Activated T-cell treated with anti-CD3 and anti-CD28 coated beads, Interleukin-2, amount 50 U/mL, for 72 hours (primary cell): ENCODE data around the gene TRIM46. TPM values are rescaled to one million over a fixed set of nuclear protein-coding genes. Genes with fewer than 3 reads are reported as not detected.
A peak's percentile ranks its signal among the peaks of the same experiment; 100 is the strongest.
"Not testable (repeated sequence)": the region's sequence is repeated elsewhere in the genome, so short reads cannot be mapped to it uniquely, and the experiment has no call there.

Experiments used
- ATAC-seq, 2 donors: fragments of 150-1000 bp; cut with Tn5 transposase; replicated peaks in 1 of 2; 2 replicates each; pipeline ENCODE4 v1.10.0; 2021; ENCODE audit warnings: moderate library complexity in 2 of 2, mild to moderate bottlenecking in 1 of 2
- DNase-seq, 2 donors: peaks; one replicate each; pipeline ENCODE4 v3.0.0; 2021 to 2022; ENCODE audit warnings: mixed read lengths in 1 of 2
- H3K27ac Mint-ChIP-seq: one replicate; pipeline ENCODE4 v1.8.0; 2022; ENCODE audit warnings: mild to moderate bottlenecking, moderate library complexity, mixed read lengths
- H3K27me3 Mint-ChIP-seq: one replicate; pipeline ENCODE4 v1.8.0; 2022; ENCODE audit warnings: low read depth, mixed read lengths
- H3K36me3 Mint-ChIP-seq, 2 donors: one replicate each; pipeline ENCODE4 v1.8.0; 2022; ENCODE audit warnings: mixed read lengths in 2 of 2, mild to moderate bottlenecking in 1 of 2; ENCODE audit not compliant: insufficient read depth in 2 of 2
- H3K4me1 Mint-ChIP-seq: one replicate; pipeline ENCODE4 v1.8.0; 2022; ENCODE audit warnings: low read depth, mixed read lengths
- H3K4me3 Mint-ChIP-seq, 2 donors: one replicate each; pipeline ENCODE4 v1.8.0; 2022; ENCODE audit warnings: mild to moderate bottlenecking in 2 of 2, mixed read lengths in 2 of 2, moderate library complexity in 2 of 2
- H3K9me3 Mint-ChIP-seq, 2 donors: one replicate each; pipeline ENCODE4 v1.8.0; 2022; ENCODE audit warnings: mixed read lengths in 2 of 2
- total RNA-seq, 2 donors: library from RNA; stranded (reverse); gene quantifications; one replicate each; pipeline ENCODE4 v1.2.3, GENCODE V29; 2022

Gene TRIM46
- total RNA-seq, 2 donors from 2014 or later: 8.6 to 9.8 TPM

GRCh38 chr1:155211381-155212050 is 37.9 kb downstream of the TRIM46 start:
- H3K4me3 Mint-ChIP-seq, DNase-seq, H3K27me3 Mint-ChIP-seq, H3K36me3 Mint-ChIP-seq, H3K9me3 Mint-ChIP-seq, ATAC-seq, H3K27ac Mint-ChIP-seq: not testable (repeated sequence)
- H3K4me1 Mint-ChIP-seq: peaks cover 35% of the 10 kb centered on the region

- ATAC-seq, H3K27me3 Mint-ChIP-seq: not testable (repeated sequence)
Observed at GRCh38 chr1:155212051-155212440, 38.4 kb downstream of the TRIM46 start.

GRCh38 chr1:155214702-155215101 is 41.1 kb downstream of the TRIM46 start:
- H3K9me3 Mint-ChIP-seq, H3K36me3 Mint-ChIP-seq, DNase-seq, H3K4me3 Mint-ChIP-seq, H3K27me3 Mint-ChIP-seq, H3K27ac Mint-ChIP-seq: not testable (repeated sequence)
- peaks cover 22% of the 10 kb centered on the region for H3K4me1 Mint-ChIP-seq
- peak in 1 of 2 donors; percentile 14 for ATAC-seq

More at GRCh38 chr1:155212051-155212440, 38.4 kb downstream of the TRIM46 start:
- H3K4me3 Mint-ChIP-seq, DNase-seq, H3K27ac Mint-ChIP-seq, H3K36me3 Mint-ChIP-seq, H3K9me3 Mint-ChIP-seq: not testable (repeated sequence)
- peaks cover 30% of the 10 kb centered on the region for H3K4me1 Mint-ChIP-seq

GRCh38 chr1:155218854-155219591 is 45.4 kb downstream of the TRIM46 start:
- H3K36me3 Mint-ChIP-seq: no peaks in the 10 kb centered on the region
- peaks cover 21% of the 10 kb centered on the region for H3K4me1 Mint-ChIP-seq
- H3K9me3 Mint-ChIP-seq: no peaks in the 10 kb centered on the region
- no peak overlapping the region for H3K27ac Mint-ChIP-seq
- DNase-seq (peak in 1 of 2 donors; percentile 24), ATAC-seq (peak; percentile 31 to 49)
- peak overlapping the region; percentile 11 to 75 for H3K4me3 Mint-ChIP-seq
- no peaks in the 10 kb centered on the region for H3K27me3 Mint-ChIP-seq

GRCh38 chr1:155219592-155220031 is 46.0 kb downstream of the TRIM46 start:
- H3K36me3 Mint-ChIP-seq: no peaks in the 10 kb centered on the region
- ATAC-seq (peak; percentile 45 to 53), DNase-seq (no peak)
- H3K4me3 Mint-ChIP-seq: peak overlapping the region in 1 of 2 donors; percentile 75
- H3K9me3 Mint-ChIP-seq: no peaks in the 10 kb centered on the region
- no peaks in the 10 kb centered on the region for H3K27me3 Mint-ChIP-seq
- peaks cover 25% of the 10 kb centered on the region for H3K4me1 Mint-ChIP-seq
- H3K27ac Mint-ChIP-seq: no peak overlapping the region

DNA sequence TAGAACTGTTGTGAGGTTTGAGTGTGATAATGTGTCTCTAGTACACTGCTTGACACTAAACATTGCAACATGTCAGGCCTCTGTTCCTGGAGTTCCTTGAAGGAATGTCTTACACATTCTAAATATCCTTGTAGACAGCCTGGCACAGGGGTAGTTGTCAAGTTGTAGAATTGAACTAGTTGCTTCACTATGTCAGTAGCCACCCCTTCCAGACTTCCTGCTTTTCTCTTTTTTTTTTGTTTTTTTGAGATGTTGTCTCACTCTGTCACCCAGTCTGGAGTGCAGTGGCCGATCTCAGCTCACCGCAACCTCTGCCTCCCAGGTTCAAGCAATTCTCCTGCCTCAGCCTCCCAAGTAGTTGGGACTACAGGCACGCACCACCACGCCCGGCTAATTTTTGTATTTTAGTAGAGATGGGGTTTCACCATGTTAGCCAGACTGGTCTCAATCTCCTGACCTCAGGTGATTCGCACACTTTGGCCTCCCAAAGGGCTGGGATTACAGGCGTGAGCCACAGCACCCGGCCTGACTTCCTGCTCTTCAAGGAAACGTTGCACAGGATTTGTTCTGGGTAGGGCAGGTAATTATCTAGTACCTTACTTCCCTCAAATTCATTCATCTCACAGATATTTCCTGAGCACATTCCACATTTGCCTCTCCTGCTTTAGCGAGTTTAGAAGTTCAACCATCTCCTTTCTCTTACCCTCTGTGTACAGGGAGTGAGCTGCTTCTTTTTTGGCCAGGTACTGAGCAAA is 46.7 kb downstream of the TRIM46 start:
- peaks cover 26% of the 10 kb centered on the region for H3K4me1 Mint-ChIP-seq
- not testable (repeated sequence) for H3K36me3 Mint-ChIP-seq, DNase-seq, H3K27ac Mint-ChIP-seq, H3K27me3 Mint-ChIP-seq, H3K9me3 Mint-ChIP-seq, H3K4me3 Mint-ChIP-seq, ATAC-seq

- no peaks in the 10 kb centered on the region for H3K9me3 Mint-ChIP-seq
- ATAC-seq (no peak), DNase-seq (no peak)
- H3K4me1 Mint-ChIP-seq: peaks cover 47% of the 10 kb centered on the region
- H3K27ac Mint-ChIP-seq: no peak overlapping the region
- H3K4me3 Mint-ChIP-seq: no peak overlapping the region
- H3K27me3 Mint-ChIP-seq: no peaks in the 10 kb centered on the region
- H3K36me3 Mint-ChIP-seq: no peaks in the 10 kb centered on the region
Observed at GRCh38 chr1:155223047-155223446, 49.4 kb downstream of the TRIM46 start.

DNA sequence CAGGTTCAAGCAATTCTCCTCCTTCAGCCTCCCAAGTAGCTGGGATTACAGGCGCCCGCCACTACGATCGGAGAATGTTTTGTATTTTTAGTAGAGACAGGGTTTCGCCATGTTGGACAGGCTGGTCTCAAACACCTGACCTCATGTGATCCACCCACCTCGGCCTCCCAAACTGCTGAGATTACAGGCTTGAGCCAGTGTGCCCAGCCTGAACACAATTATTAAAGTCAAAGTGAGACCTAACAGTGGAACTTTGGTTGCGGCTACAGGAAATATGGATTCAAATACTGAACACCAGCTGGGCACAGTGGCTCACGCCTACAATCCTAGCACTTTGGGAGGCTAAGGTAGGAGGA is 51.7 kb downstream of the TRIM46 start:
- DNase-seq, H3K27me3 Mint-ChIP-seq, H3K9me3 Mint-ChIP-seq, H3K36me3 Mint-ChIP-seq, ATAC-seq: not testable (repeated sequence)
- Mint-ChIP-seq H3K4me3 (peak overlapping the region; percentile 81 to 95), H3K4me1 (peaks cover 38% of the 10 kb centered on the region), H3K27ac (peak overlapping the region; percentile 76)

GRCh38 chr1:155226188-155226909 is 52.7 kb downstream of the TRIM46 start:
- H3K4me3 Mint-ChIP-seq: peak overlapping the region; percentile 81 to 95
- peaks cover 0 to 2% of the 10 kb centered on the region in 2 donors for H3K9me3 Mint-ChIP-seq
- H3K27ac Mint-ChIP-seq: peak overlapping the region; percentile 76
- peak; percentile 50 to 55 for ATAC-seq
- peaks cover 39% of the 10 kb centered on the region for H3K4me1 Mint-ChIP-seq
- no peaks in the 10 kb centered on the region for H3K27me3 Mint-ChIP-seq
- DNase-seq: peak; percentile 82 to 88
- H3K36me3 Mint-ChIP-seq: no peaks in the 10 kb centered on the region

GRCh38 chr1:155226910-155227260 is 53.2 kb downstream of the TRIM46 start:
- peak overlapping the region; percentile 76 for H3K27ac Mint-ChIP-seq
- H3K27me3 Mint-ChIP-seq: no peaks in the 10 kb centered on the region
- peak overlapping the region; percentile 81 to 95 for H3K4me3 Mint-ChIP-seq
- ATAC-seq (peak; percentile 54 to 58), DNase-seq (peak; percentile 50 to 54)
- peaks cover 39% of the 10 kb centered on the region for H3K4me1 Mint-ChIP-seq
- no peaks in the 10 kb centered on the region for H3K36me3 Mint-ChIP-seq
- H3K9me3 Mint-ChIP-seq: peaks cover 0 to 2% of the 10 kb centered on the region in 2 donors

DNA sequence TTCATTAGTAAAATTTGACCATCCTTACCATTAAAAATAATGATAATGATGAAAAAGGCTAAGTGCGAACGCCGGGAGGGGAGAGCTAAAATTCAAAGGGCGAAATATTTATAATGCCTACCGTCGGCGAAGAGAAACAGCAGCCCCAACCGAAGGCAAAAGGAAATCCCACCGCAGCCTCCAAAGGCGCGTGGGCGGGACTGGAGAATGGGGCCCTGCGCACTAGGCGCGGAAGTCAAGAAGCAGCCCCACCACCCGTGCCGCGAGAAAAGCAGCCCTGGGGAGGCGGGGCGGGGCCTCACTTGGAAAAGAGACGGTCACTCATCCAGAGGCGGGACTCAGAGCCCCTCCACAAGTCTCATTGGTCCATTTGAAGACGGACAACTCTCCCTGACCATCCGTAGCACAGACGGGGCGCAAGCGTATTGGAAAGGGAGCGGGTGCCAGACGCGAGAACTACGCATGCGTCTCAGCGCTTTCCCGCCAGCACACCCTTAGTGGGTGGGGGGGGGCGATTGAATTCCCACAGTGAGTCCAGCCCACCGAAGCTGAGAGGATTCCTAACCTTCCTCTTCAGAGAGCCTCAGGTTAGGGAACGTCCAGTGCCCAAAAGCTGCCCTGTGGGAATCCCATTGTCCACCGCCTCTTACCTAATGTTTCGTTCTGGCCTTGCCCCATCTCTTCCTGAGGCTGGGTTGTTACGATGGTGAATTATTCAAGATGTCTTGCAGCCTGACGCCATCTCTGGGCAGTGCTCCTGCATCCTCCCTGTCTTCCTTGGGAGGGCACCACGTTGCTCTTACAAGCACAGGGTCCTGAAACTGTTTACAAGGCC is 53.8 kb downstream of the TRIM46 start:
- Mint-ChIP-seq H3K36me3 (no peaks in the 10 kb centered on the region), H3K27me3 (no peaks in the 10 kb centered on the region), H3K27ac (peak overlapping the region; percentile 76), H3K4me1 (peaks cover 39% of the 10 kb centered on the region), H3K4me3 (peak overlapping the region; percentile 81 to 95), H3K9me3 (peaks cover 0 to 2% of the 10 kb centered on the region in 2 donors)
- DNase-seq: peak; percentile 98 to 99
- peak; percentile 94 to 96 for ATAC-seq

- H3K4me3 Mint-ChIP-seq: peak overlapping the region; percentile 81 to 95
- H3K27me3 Mint-ChIP-seq: no peaks in the 10 kb centered on the region
- peaks cover 0 to 2% of the 10 kb centered on the region in 2 donors for H3K9me3 Mint-ChIP-seq
- DNase-seq: no peak
- peak overlapping the region; percentile 40 for H3K27ac Mint-ChIP-seq
- H3K36me3 Mint-ChIP-seq: no peaks in the 10 kb centered on the region
- ATAC-seq: no peak
- peaks cover 39% of the 10 kb centered on the region for H3K4me1 Mint-ChIP-seq
Observed at GRCh38 chr1:155228096-155228427, 54.4 kb downstream of the TRIM46 start.
